CD14-positive monocyte (primary cell): ENCODE measurements around the gene CARS2. TPM values are rescaled to one million over a fixed set of nuclear protein-coding genes. Genes with fewer than 3 reads are reported as not detected.

Source experiments
- DNase-seq, 3 donors: peaks; one replicate each; pipeline ENCODE4 v3.0.0-alpha.2; 2011 to 2022
- H2AFZ ChIP-seq: 2 replicates; pipeline ENCODE4 v1.6.0; 2012; ENCODE audit warnings: mild to moderate bottlenecking, low read depth, low read length, inconsistent platforms; ENCODE audit not compliant: insufficient read depth, poor library complexity, severe bottlenecking
- H3K27ac ChIP-seq, 2 donors: 1 replicate in 1 of 2; 2 replicates in 1 of 2; pipeline ENCODE4 v1.5.1; 2012 to 2013; ENCODE audit warnings: low read length in 2 of 2, control low read depth in 1 of 2, inconsistent platforms in 1 of 2, low read depth in 1 of 2, mild to moderate bottlenecking in 1 of 2
- H3K27me3 ChIP-seq, 2 donors: one replicate each; pipeline versions ENCODE4 v1.6.0 to v1.6.1; 2011 to 2013; ENCODE audit warnings: low read length in 2 of 2; ENCODE audit not compliant: control insufficient read depth in 2 of 2, insufficient read depth in 2 of 2
- H3K36me3 ChIP-seq, 2 donors: replicated peaks in 1 of 2; 1 replicate in 1 of 2; 2 replicates in 1 of 2; pipeline versions ENCODE4 v1.5.1 to v1.6.1; 2012 to 2013; ENCODE audit warnings: low read length in 2 of 2, control low read depth in 1 of 2, inconsistent platforms in 1 of 2, mild to moderate bottlenecking in 1 of 2; ENCODE audit not compliant: insufficient read depth in 2 of 2, control insufficient read depth in 1 of 2
- H3K4me1 ChIP-seq, 2 donors: 1 replicate in 1 of 2; 2 replicates in 1 of 2; pipeline versions ENCODE4 v1.5.1 to v1.6.1; 2012 to 2013; ENCODE audit warnings: low read length in 2 of 2, control low read depth in 1 of 2, inconsistent platforms in 1 of 2, mild to moderate bottlenecking in 1 of 2, moderate library complexity in 1 of 2; ENCODE audit not compliant: insufficient read depth in 2 of 2, control insufficient read depth in 1 of 2
- H3K4me2 ChIP-seq: replicated peaks from 2 replicates; pipeline ENCODE3; 2012; ENCODE audit warnings: low read length, moderate library complexity, mild to moderate bottlenecking; ENCODE audit not compliant: poor library complexity, severe bottlenecking; ENCODE audit errors: extremely low read depth
- H3K4me3 ChIP-seq, 3 experiments: fragments of 200-600 bp in 1 of 3; sonication (generic) in 1 of 3; replicated peaks in 1 of 3; 1 replicate in 2 of 3; 2 replicates in 1 of 3; pipeline ENCODE4 v1.5.1; 2011 to 2013; ENCODE audit warnings: low read length in 3 of 3, mild to moderate bottlenecking in 3 of 3, control low read depth in 2 of 3, low read depth in 2 of 3, inconsistent platforms in 1 of 3, moderate library complexity in 1 of 3
- H3K79me2 ChIP-seq: 2 replicates; pipeline ENCODE4 v1.6.0; 2012; ENCODE audit warnings: mild to moderate bottlenecking, control low read depth, inconsistent platforms, low read length, moderate library complexity; ENCODE audit not compliant: insufficient read depth
- H3K9ac ChIP-seq: 2 replicates; pipeline ENCODE4 v1.6.0; 2017; ENCODE audit warnings: low read length, mild to moderate bottlenecking; ENCODE audit not compliant: insufficient read depth, poor library complexity, severe bottlenecking
- H3K9me3 ChIP-seq, 2 donors: replicated peaks in 1 of 2; 1 replicate in 1 of 2; 2 replicates in 1 of 2; pipeline versions ENCODE4 v1.5.1 to v1.6.1; 2012 to 2013; ENCODE audit warnings: low read length in 2 of 2, control low read depth in 1 of 2; ENCODE audit not compliant: control insufficient read depth in 1 of 2, insufficient read depth in 1 of 2
- H4K20me1 ChIP-seq: 2 replicates; pipeline ENCODE4 v1.6.0; 2012; ENCODE audit warnings: mild to moderate bottlenecking, low read length, control low read depth, moderate library complexity; ENCODE audit not compliant: insufficient read depth
- H3K27ac Mint-ChIP-seq, 7 donors: one replicate each; pipeline ENCODE4 v1.8.0; 2020; ENCODE audit warnings: mild to moderate bottlenecking in 7 of 7, mixed read lengths in 7 of 7, moderate library complexity in 6 of 7, inconsistent platforms in 2 of 7
- H3K27me3 Mint-ChIP-seq, 3 donors: one replicate each; pipeline ENCODE4 v1.8.0; 2021 to 2022; ENCODE audit warnings: low read depth in 3 of 3, mild to moderate bottlenecking in 3 of 3, mixed read lengths in 3 of 3, moderate library complexity in 3 of 3, inconsistent platforms in 1 of 3
- H3K36me3 Mint-ChIP-seq, 2 donors: one replicate each; pipeline ENCODE4 v1.8.0; 2020; ENCODE audit warnings: mixed read lengths in 2 of 2, inconsistent platforms in 1 of 2, mild to moderate bottlenecking in 1 of 2
- H3K4me1 Mint-ChIP-seq: one replicate; pipeline ENCODE4 v1.8.0; 2020; ENCODE audit warnings: mild to moderate bottlenecking, mixed read lengths
- H3K4me3 Mint-ChIP-seq, 2 donors: one replicate each; pipeline ENCODE4 v1.8.0; 2020; ENCODE audit warnings: mild to moderate bottlenecking in 2 of 2, mixed read lengths in 2 of 2, moderate library complexity in 1 of 2
- H3K9me3 Mint-ChIP-seq, 7 donors: one replicate each; pipeline ENCODE4 v1.8.0; 2020 to 2022; ENCODE audit warnings: mixed read lengths in 7 of 7, mild to moderate bottlenecking in 6 of 7, moderate library complexity in 6 of 7, inconsistent platforms in 2 of 7
- WGBS: methylation state at CpG from one replicate; pipeline ENCODE4 v1.1.5; 2013; ENCODE audit warnings: missing lambda C conversion rate; ENCODE audit not compliant: insufficient coverage; 5-methylcytosine and 5-hydroxymethylcytosine counted together
- intact Hi-C, 2 donors: fragments of 100-400 bp; cut with micrococcal nuclease; formaldehyde crosslinking; loops; one replicate each; pipeline versions ENCODE4 v1.15.0 to v1.15.1; 2023
- polyA plus RNA-seq, 3 donors: library from polyadenylated mRNA; depleted of rRNA in 1 of 3; unstranded in 2 of 3; stranded (reverse) in 1 of 3; fragments of 300-500 nt in 2 of 3; fragments of >200 nt in 1 of 3; fragmentation: Illumina TruSeq in 2 of 3; gene quantifications; 1 replicate in 2 of 3; 2 replicates in 1 of 3; pipeline ENCODE4 v1.2.3, GENCODE V29; 2012 to 2021
- TF ChIP-seq, protein P1 (sequence below): fragments of 200-600 bp; IDR thresholded peaks from one replicate; pipeline ENCODE4 v1.8.0; 2022; ENCODE audit warnings: antibody characterized with exemption, mild to moderate bottlenecking

The CARS2 gene
- polyA plus RNA-seq, 3 donors: 130 to 305 (median 227) TPM

DNA sequence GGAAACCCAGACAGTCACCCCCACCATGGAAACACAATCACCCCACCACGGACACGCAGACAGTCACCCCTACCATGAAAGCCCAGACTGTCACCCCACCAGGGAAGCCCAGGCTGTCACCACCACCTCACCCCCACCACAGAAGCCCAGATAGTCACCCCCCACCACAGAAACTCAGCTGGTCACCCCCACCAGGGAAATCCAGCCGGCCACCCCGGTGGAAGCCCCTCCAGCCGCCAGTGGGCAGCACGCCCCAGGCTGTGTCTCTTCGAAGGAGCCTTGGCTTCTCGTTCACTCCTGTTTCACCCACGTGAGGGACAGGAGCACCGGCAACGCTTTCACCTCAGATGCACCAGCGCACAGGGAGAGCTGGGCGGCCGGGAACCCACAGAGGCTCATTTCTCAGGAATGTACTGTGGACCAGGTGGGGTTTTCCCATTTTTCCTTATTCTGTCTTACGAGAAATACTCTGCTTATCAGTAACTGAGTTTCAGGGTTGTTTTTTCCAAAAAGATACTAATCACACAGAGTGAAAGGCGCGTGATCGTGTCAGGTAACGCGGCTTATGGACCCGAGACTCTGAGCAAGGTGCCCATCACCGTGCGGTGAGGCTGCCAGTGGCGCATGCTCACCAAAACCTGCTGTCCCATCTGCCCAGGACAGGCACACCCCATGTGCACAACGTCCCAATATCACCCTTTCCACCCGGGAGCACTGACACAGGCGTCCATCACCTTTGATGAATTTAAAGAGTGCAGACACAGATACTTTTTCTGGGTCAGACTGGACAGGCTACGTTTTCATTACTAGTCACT, 28.0 kb downstream of the CARS2 start:
- Histone ChIP-seq H3K9ac (no peak overlapping the region), H3K27ac (peak overlapping the region in 1 of 2 donors; percentile 40), H3K27me3 (no peaks in the 10 kb centered on the region), H3K4me3 (no peak overlapping the region), H4K20me1 (no peaks in the 10 kb centered on the region), H3K4me1 (peaks cover 24 to 26% of the 10 kb centered on the region in 2 donors), H2AFZ (no peak overlapping the region), H3K36me3 (peaks cover 32 to 49% of the 10 kb centered on the region in 2 donors), H3K79me2 (peaks cover 10% of the 10 kb centered on the region), H3K9me3 (no peaks in the 10 kb centered on the region), H3K4me2 (no peak overlapping the region)
- 94% methylated on average over 28 of the region's 28 CpGs for WGBS
- TF ChIP-seq, protein P1, sequence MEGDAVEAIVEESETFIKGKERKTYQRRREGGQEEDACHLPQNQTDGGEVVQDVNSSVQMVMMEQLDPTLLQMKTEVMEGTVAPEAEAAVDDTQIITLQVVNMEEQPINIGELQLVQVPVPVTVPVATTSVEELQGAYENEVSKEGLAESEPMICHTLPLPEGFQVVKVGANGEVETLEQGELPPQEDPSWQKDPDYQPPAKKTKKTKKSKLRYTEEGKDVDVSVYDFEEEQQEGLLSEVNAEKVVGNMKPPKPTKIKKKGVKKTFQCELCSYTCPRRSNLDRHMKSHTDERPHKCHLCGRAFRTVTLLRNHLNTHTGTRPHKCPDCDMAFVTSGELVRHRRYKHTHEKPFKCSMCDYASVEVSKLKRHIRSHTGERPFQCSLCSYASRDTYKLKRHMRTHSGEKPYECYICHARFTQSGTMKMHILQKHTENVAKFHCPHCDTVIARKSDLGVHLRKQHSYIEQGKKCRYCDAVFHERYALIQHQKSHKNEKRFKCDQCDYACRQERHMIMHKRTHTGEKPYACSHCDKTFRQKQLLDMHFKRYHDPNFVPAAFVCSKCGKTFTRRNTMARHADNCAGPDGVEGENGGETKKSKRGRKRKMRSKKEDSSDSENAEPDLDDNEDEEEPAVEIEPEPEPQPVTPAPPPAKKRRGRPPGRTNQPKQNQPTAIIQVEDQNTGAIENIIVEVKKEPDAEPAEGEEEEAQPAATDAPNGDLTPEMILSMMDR: no peak
- H3K4me3 Mint-ChIP-seq: no peak overlapping the region
- intact Hi-C loops: no loop called here
- H3K9me3 Mint-ChIP-seq: no peaks in the 10 kb centered on the region
- peak overlapping the region; percentile 1 to 100 (median 70) for H3K27ac Mint-ChIP-seq
- no peaks in the 10 kb centered on the region for H3K27me3 Mint-ChIP-seq
- H3K4me1 Mint-ChIP-seq: peaks cover 32% of the 10 kb centered on the region
- peaks cover 45 to 70% of the 10 kb centered on the region in 2 donors for H3K36me3 Mint-ChIP-seq
- no peak for DNase-seq

GRCh38 chr13:110676595-110677587, 29.0 kb downstream of the CARS2 start:
- H3K4me3 ChIP-seq: peak overlapping the region in 1 of 3 experiments; percentile 57
- DNase-seq: peak; percentile 63 to 82 (median 72)
- 59% methylated on average over 14 of the region's 28 CpGs for WGBS

More at GRCh38 chr13:110676595-110677587, 29.0 kb downstream of the CARS2 start:
- peaks cover 0 to 3% (median 0%) of the 10 kb centered on the region in 7 donors for H3K9me3 Mint-ChIP-seq
- H3K9me3 ChIP-seq: no peaks in the 10 kb centered on the region
- peak overlapping the region; percentile 67 for H3K9ac ChIP-seq
- H3K4me3 Mint-ChIP-seq: peak overlapping the region; percentile 68 to 91
- intact Hi-C loops: no loop called here
- peaks cover 10% of the 10 kb centered on the region for H3K79me2 ChIP-seq
- peaks cover 44 to 68% of the 10 kb centered on the region in 2 donors for H3K36me3 Mint-ChIP-seq
- TF ChIP-seq, protein P1: no peak
- peaks cover 36% of the 10 kb centered on the region for H3K4me1 Mint-ChIP-seq
- peak overlapping the region; percentile 49 for H3K4me2 ChIP-seq
- H3K27me3 ChIP-seq: no peaks in the 10 kb centered on the region
- peak overlapping the region; percentile 97 for H3K27ac ChIP-seq
- no peaks in the 10 kb centered on the region for H4K20me1 ChIP-seq
- peak overlapping the region; percentile 95 to 100 (median 97) for H3K27ac Mint-ChIP-seq
- H3K36me3 ChIP-seq: peaks cover 21 to 38% of the 10 kb centered on the region in 2 donors
- peak overlapping the region; percentile 54 for H2AFZ ChIP-seq
- H3K4me1 ChIP-seq: peaks cover 24 to 26% of the 10 kb centered on the region in 2 donors
- no peaks in the 10 kb centered on the region for H3K27me3 Mint-ChIP-seq
